HepG2 (cell line): ENCODE measurements around the gene PSD. TPM values are rescaled to one million over a fixed set of nuclear protein-coding genes. Genes with fewer than 3 reads are reported as not detected.

Experiments
- ATAC-seq: fragments of 200-7000 bp; cut with Tn5 transposase; 3 replicates; pipeline ENCODE4 v1.9.1; 2020; ENCODE audit warnings: mild to moderate bottlenecking, moderate library complexity
- BruUV-seq: library from RNA; stranded (reverse); fragments of 400-500 nt; replicated peaks from 2 replicates; lab custom pipeline; 2021; lab: Mats Ljungman, UMichigan
- CTCF ChIA-PET: fragments of 300-600 bp; formaldehyde crosslinking; extraction: SDS; loops from one replicate; lab custom pipeline; 2021; ENCODE audit warnings: low total read pairs, inconsistent platforms, low intra/inter-chr PET ratio; lab: Yijun Ruan, JAX
- POLR2A ChIA-PET: fragments of 350-600 bp; sonication (Branson Sonifier 250); formaldehyde crosslinking; loops from one replicate; lab custom pipeline; 2020; ENCODE audit warnings: antibody characterized with exemption, inconsistent platforms; lab: Yijun Ruan, JAX
- DNase-seq: peaks from one replicate; pipeline ENCODE4 v3.0.0-alpha.2; 2015; ENCODE audit warnings: low spot score
- FAIRE-seq: peaks from 3 replicates; lab custom pipeline; 2011; peaks lifted over from hg19 to GRCh38; lab: Jason Lieb, UNC
- H2AFZ ChIP-seq: one replicate; pipeline ENCODE4 v1.6.1; 2011; ENCODE audit warnings: low read length, inconsistent platforms
- H3K27ac ChIP-seq: fragments of 300-600 bp; 3 replicates; pipeline ENCODE4 v1.8.0; 2011; ENCODE audit warnings: mixed run types, mild to moderate bottlenecking, mixed read lengths, low read length, inconsistent platforms; ENCODE audit not compliant: insufficient read depth; ENCODE audit errors: extremely low read length
- H3K27me3 ChIP-seq, 2 experiments: fragments of 200-600 bp in 1 of 2; 2 replicates in 1 of 2; 3 replicates in 1 of 2; pipeline versions ENCODE4 v1.6.0 to v1.8.0; 2011; ENCODE audit warnings: low read length in 2 of 2, mild to moderate bottlenecking in 2 of 2, moderate library complexity in 2 of 2, inconsistent platforms in 1 of 2; ENCODE audit not compliant: insufficient read depth in 2 of 2, control insufficient read depth in 1 of 2
- H3K36me3 ChIP-seq, 2 experiments: fragments of 200-600 bp in 1 of 2; replicated peaks in 1 of 2; 2 replicates in 1 of 2; 3 replicates in 1 of 2; pipeline versions ENCODE4 v1.5.1 to v1.8.0; 2011; ENCODE audit warnings: low read length in 2 of 2, inconsistent platforms in 1 of 2; ENCODE audit not compliant: insufficient read depth in 2 of 2, control insufficient read depth in 1 of 2
- H3K4me1 ChIP-seq: 2 replicates; pipeline ENCODE4 v1.5.1; 2012; ENCODE audit warnings: low read length, inconsistent platforms; ENCODE audit not compliant: insufficient read depth
- H3K4me2 ChIP-seq: 2 replicates; pipeline ENCODE4 v1.6.0; 2011; ENCODE audit warnings: low read depth, low read length, inconsistent platforms
- H3K4me3 ChIP-seq, 3 experiments: fragments of 200-600 bp in 1 of 3; sonication (generic), shearing (Covaris generic) in 1 of 3; replicated peaks in 1 of 3; 2 replicates each; pipeline ENCODE4 v1.5.1; 2011 to 2016; ENCODE audit warnings: low read length in 3 of 3, inconsistent platforms in 2 of 3, low read depth in 2 of 3, mild to moderate bottlenecking in 2 of 3, control low read depth in 1 of 3, mixed read lengths in 1 of 3; ENCODE audit not compliant: insufficient read depth in 1 of 3
- H3K79me2 ChIP-seq: one replicate; pipeline ENCODE4 v1.6.1; 2011; ENCODE audit warnings: low read length, inconsistent platforms; ENCODE audit not compliant: insufficient read depth
- H3K9ac ChIP-seq: 2 replicates; pipeline ENCODE4 v1.6.0; 2011; ENCODE audit warnings: mild to moderate bottlenecking, low read depth, low read length, inconsistent platforms; ENCODE audit not compliant: insufficient read depth
- H3K9me3 ChIP-seq: 2 replicates; pipeline ENCODE4 v1.5.1; 2012; ENCODE audit warnings: mild to moderate bottlenecking, low read length
- H4K20me1 ChIP-seq: 2 replicates; pipeline ENCODE4 v1.6.0; 2011; ENCODE audit warnings: inconsistent platforms, mild to moderate bottlenecking, low read length, moderate library complexity; ENCODE audit not compliant: insufficient read depth
- HNRNPUL1 ChIP-seq: fragments of 200-400 bp; formaldehyde crosslinking; IDR thresholded peaks from 2 replicates; pipeline ENCODE4 v1.6.1; 2017; ENCODE audit warnings: low read depth, mild to moderate bottlenecking, low read length, moderate library complexity
- IKZF5 ChIP-seq: IDR thresholded peaks from 2 replicates; pipeline ENCODE4 v1.6.1; 2018; ENCODE audit warnings: missing genetic modification reagents, mild to moderate bottlenecking, missing compliant biosample characterization
- MLX ChIP-seq: IDR thresholded peaks from 2 replicates; pipeline ENCODE4 v1.6.1; 2016
- SP1 ChIP-seq, 2 experiments: fragments of 450-650 bp in 1 of 2; sonication (generic) in 1 of 2; formaldehyde crosslinking in 1 of 2; IDR thresholded peaks; 2 replicates each; pipeline versions ENCODE4 v1.4.0 to v1.6.1; 2016 to 2020; ENCODE audit warnings: missing genetic modification reagents in 1 of 2
- STAG1 ChIP-seq: sonication (generic); formaldehyde crosslinking; IDR thresholded peaks from 2 replicates; pipeline ENCODE4 v1.4.0; 2020; ENCODE audit warnings: missing genetic modification reagents
- ZNF580 ChIP-seq: IDR thresholded peaks from 2 replicates; pipeline ENCODE4 v1.6.1; 2016; ENCODE audit warnings: low read depth, borderline replicate concordance
- WGBS: methylation state at CpG from one replicate; pipeline ENCODE4 v1.1.6; 2017; ENCODE audit warnings: low lambda C conversion rate; 5-methylcytosine and 5-hydroxymethylcytosine counted together
- in situ Hi-C: cut with HindIII; loops from 2 replicates; pipeline ENCODE4 v1.10.0; 2017; ENCODE audit warnings: low pct_unique_long_range_greater_than_20kb; ENCODE audit not compliant: extremely low pct_ligation_motif_present
- intact Hi-C: fragments of 100-400 bp; cut with micrococcal nuclease; formaldehyde crosslinking; loops from one replicate; pipeline ENCODE4 v1.10.0; 2022; ENCODE audit not compliant: unreplicated experiment
- polyA plus RNA-seq, 8 experiments: library from polyadenylated mRNA; depleted of rRNA in 3 of 8; stranded (reverse) in 7 of 8; unstranded in 1 of 8; fragments of >200 nt; fragmentation: Illumina TruSeq in 4 of 8; extraction: Trizol in 4 of 8; gene quantifications; 2 replicates each; pipeline versions ENCODE4 v1.2.1 to v1.2.3, GENCODE V29; 2011 to 2016; ENCODE audit warnings: low read depth in 4 of 8, missing spikeins in 1 of 8, mixed read lengths in 1 of 8; ENCODE audit not compliant: insufficient read depth in 1 of 8
- total RNA-seq, 5 experiments: library from RNA; depleted of rRNA; stranded (reverse); fragments of >200 nt; fragmentation: Illumina TruSeq; extraction: Trizol; gene quantifications; 2 replicates each; pipeline ENCODE4 v1.2.3, GENCODE V29; 2016; ENCODE audit warnings: low read depth in 1 of 5
- TF ChIP-seq, protein P1 (sequence below): sonication (generic); formaldehyde crosslinking; IDR thresholded peaks from 2 replicates; pipeline ENCODE4 v1.4.0; 2020; ENCODE audit warnings: missing genetic modification reagents
- TF ChIP-seq, protein P2 (sequence below): sonication (generic); formaldehyde crosslinking; IDR thresholded peaks from 2 replicates; pipeline ENCODE4 v1.4.0; 2020; ENCODE audit warnings: missing genetic modification reagents
- TF ChIP-seq, protein P3 (sequence below): sonication (generic); formaldehyde crosslinking; IDR thresholded peaks from 2 replicates; pipeline ENCODE4 v1.5.0; 2020; ENCODE audit warnings: mild to moderate bottlenecking, missing genetic modification reagents, moderate library complexity

PSD gene
- total and polyA plus RNA-seq, 2 of the 13 experiments (the other 11 are each of a cell fraction or from before 2014, with no cell fraction given): 0.35 to 0.58 TPM

- TF ChIP-seq MLX (CRISPR knock-in tag) (no peak), SP1 (IDR thresholded peaks at IDR 0.05) (no peak), SP1 (CRISPR knock-in tag; IDR thresholded peaks at IDR 0.05) (no peak), HNRNPUL1 (no peak), IKZF5 (CRISPR knock-in tag) (no peak)
- TF ChIP-seq, protein P1, sequence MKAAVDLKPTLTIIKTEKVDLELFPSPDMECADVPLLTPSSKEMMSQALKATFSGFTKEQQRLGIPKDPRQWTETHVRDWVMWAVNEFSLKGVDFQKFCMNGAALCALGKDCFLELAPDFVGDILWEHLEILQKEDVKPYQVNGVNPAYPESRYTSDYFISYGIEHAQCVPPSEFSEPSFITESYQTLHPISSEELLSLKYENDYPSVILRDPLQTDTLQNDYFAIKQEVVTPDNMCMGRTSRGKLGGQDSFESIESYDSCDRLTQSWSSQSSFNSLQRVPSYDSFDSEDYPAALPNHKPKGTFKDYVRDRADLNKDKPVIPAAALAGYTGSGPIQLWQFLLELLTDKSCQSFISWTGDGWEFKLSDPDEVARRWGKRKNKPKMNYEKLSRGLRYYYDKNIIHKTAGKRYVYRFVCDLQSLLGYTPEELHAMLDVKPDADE (CRISPR knock-in tag): no peak
- TF ChIP-seq, protein P2, sequence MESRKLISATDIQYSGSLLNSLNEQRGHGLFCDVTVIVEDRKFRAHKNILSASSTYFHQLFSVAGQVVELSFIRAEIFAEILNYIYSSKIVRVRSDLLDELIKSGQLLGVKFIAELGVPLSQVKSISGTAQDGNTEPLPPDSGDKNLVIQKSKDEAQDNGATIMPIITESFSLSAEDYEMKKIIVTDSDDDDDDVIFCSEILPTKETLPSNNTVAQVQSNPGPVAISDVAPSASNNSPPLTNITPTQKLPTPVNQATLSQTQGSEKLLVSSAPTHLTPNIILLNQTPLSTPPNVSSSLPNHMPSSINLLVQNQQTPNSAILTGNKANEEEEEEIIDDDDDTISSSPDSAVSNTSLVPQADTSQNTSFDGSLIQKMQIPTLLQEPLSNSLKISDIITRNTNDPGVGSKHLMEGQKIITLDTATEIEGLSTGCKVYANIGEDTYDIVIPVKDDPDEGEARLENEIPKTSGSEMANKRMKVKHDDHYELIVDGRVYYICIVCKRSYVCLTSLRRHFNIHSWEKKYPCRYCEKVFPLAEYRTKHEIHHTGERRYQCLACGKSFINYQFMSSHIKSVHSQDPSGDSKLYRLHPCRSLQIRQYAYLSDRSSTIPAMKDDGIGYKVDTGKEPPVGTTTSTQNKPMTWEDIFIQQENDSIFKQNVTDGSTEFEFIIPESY: no peak
- TF ChIP-seq, all 625 proteins: peak for 0
These were observed 42.7 kb downstream of the PSD start (continued) for GRCh38 chr10:102375867-102376266.

GRCh38 chr10:102375250-102375649 lies 43.3 kb downstream of the PSD start:
- H3K9me3 ChIP-seq: no peaks in the 10 kb centered on the region
- H4K20me1 ChIP-seq: 0 out of 2 replicates have a peak, but pooled peaks cover 2% of the 10 kb centered on the region
- H3K27me3 ChIP-seq: no peaks in the 10 kb centered on the region
- FAIRE-seq (no peak), DNase-seq (no peak), ATAC-seq (peak; percentile 69)
- no TSS peak for BruUV-seq
- no peaks in the 10 kb centered on the region for H3K4me1 ChIP-seq
- H3K27ac ChIP-seq: no peak overlapping the region
- 97% methylated on average over 7 of the region's 7 CpGs for WGBS
- H2AFZ ChIP-seq: no peak overlapping the region
- no peaks in the 10 kb centered on the region for H3K79me2 ChIP-seq
- in situ Hi-C loops (no loop called here), intact Hi-C loops (no loop called here)
- H3K36me3 ChIP-seq: peaks cover 27 to 69% of the 10 kb centered on the region in 2 experiments
- TF ChIP-seq ZNF580 (CRISPR knock-in tag): no peak
- peak; percentile 30; the same call in 1 of the 2 replicates for TF ChIP-seq STAG1 (CRISPR knock-in tag)
- TF ChIP-seq, protein P3, sequence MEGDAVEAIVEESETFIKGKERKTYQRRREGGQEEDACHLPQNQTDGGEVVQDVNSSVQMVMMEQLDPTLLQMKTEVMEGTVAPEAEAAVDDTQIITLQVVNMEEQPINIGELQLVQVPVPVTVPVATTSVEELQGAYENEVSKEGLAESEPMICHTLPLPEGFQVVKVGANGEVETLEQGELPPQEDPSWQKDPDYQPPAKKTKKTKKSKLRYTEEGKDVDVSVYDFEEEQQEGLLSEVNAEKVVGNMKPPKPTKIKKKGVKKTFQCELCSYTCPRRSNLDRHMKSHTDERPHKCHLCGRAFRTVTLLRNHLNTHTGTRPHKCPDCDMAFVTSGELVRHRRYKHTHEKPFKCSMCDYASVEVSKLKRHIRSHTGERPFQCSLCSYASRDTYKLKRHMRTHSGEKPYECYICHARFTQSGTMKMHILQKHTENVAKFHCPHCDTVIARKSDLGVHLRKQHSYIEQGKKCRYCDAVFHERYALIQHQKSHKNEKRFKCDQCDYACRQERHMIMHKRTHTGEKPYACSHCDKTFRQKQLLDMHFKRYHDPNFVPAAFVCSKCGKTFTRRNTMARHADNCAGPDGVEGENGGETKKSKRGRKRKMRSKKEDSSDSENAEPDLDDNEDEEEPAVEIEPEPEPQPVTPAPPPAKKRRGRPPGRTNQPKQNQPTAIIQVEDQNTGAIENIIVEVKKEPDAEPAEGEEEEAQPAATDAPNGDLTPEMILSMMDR (CRISPR knock-in tag): peak; percentile 29; the same call in 1 of the 2 replicates
- no peak overlapping the region for H3K9ac ChIP-seq
- ChIA-PET POLR2A (interaction anchor here (0.5 kb wide), 1 partner anchor 204 kb away, joined by 3 read pairs; no protein-coding TSS in a partner anchor), CTCF (no interaction called here)
- H3K4me2 ChIP-seq: no peak overlapping the region
- H3K4me3 ChIP-seq: no peak overlapping the region
